Vagina (tissue), 2 donors: ENCODE measurements around the gene OR3A3. TPM values are rescaled to one million over a fixed set of nuclear protein-coding genes. Genes with fewer than 3 reads are reported as not detected.
"Not testable (repeated sequence)": the region's sequence is repeated elsewhere in the genome, so short reads cannot be mapped to it uniquely, and the experiment has no call there.

ENCODE experiments used
- DNase-seq, 2 donors: peaks; one replicate each; pipeline ENCODE4 v3.0.0-alpha.2; 2017; ENCODE audit errors: extremely low spot score in 2 of 2
- H3K27ac ChIP-seq: fragments of 200-600 bp; sonication (generic); one replicate; pipeline ENCODE4 v1.5.1; 2019
- H3K27me3 ChIP-seq: fragments of 200-600 bp; sonication (generic); one replicate; pipeline ENCODE4 v1.5.1; 2019
- H3K36me3 ChIP-seq, 2 donors: fragments of 200-600 bp; sonication (generic); one replicate each; pipeline ENCODE4 v1.5.1; 2017 to 2019
- H3K4me1 ChIP-seq: fragments of 200-600 bp; sonication (generic); one replicate; pipeline ENCODE4 v1.5.1; 2019
- H3K4me3 ChIP-seq, 2 donors: fragments of 200-600 bp; sonication (generic); 1 replicate in 1 of 2; 2 replicates in 1 of 2; pipeline ENCODE4 v1.5.1; 2016 to 2019
- H3K9me3 ChIP-seq: fragments of 200-600 bp; sonication (generic); one replicate; pipeline ENCODE4 v1.5.1; 2019
- CTCF ChIP-seq, 3 experiments: fragments of 450-650 bp in 2 of 3; fragments of 200-600 bp in 1 of 3; sonication (generic) in 1 of 3; IDR thresholded peaks; one replicate each; pipeline ENCODE4 v1.5.1; 2017 to 2019; ENCODE audit warnings: antibody characterized with exemption in 3 of 3, mild to moderate bottlenecking in 2 of 3, moderate library complexity in 2 of 3
- POLR2A ChIP-seq, 2 donors: fragments of 450-650 bp; IDR thresholded peaks; one replicate each; pipeline ENCODE4 v1.6.1; 2017; ENCODE audit warnings: antibody characterized with exemption in 2 of 2, mild to moderate bottlenecking in 2 of 2, moderate library complexity in 2 of 2
- POLR2AphosphoS5 ChIP-seq, 2 donors: sonication (generic); formaldehyde crosslinking; IDR thresholded peaks; one replicate each; pipeline ENCODE4 v1.9.0; 2017; ENCODE audit warnings: antibody characterized with exemption in 2 of 2, mild to moderate bottlenecking in 2 of 2, low read depth in 1 of 2; ENCODE audit not compliant: insufficient read depth in 1 of 2
- intact Hi-C: fragments of 100-400 bp; cut with DNase I; formaldehyde crosslinking; loops from one replicate; pipeline ENCODE4 v1.15.1; 2023
- total RNA-seq: library from RNA; depleted of rRNA; stranded (reverse); fragments of >200 nt; gene quantifications from one replicate; pipeline ENCODE4 v1.2.3, GENCODE V29; 2016

OR3A3 gene
- total RNA-seq, 1 donor from 2014 or later, result not detected

- H3K27ac ChIP-seq, result no peak overlapping the region
- no peaks in the 10 kb centered on the region for H3K9me3 ChIP-seq
- H3K4me3 ChIP-seq, result no peak overlapping the region
- H3K36me3 ChIP-seq, result no peaks in the 10 kb centered on the region
- TF ChIP-seq POLR2AphosphoS5 (IDR thresholded peaks at IDR 0.05; ENCODE audit: insufficient read depth in 1 of 2, low read depth in 1 of 2) (no peak), POLR2A (IDR thresholded peaks at IDR 0.05) (no peak), CTCF (IDR thresholded peaks at IDR 0.05) (no peak)
- H3K27me3 ChIP-seq, result no peaks in the 10 kb centered on the region
- H3K4me1 ChIP-seq, result no peaks in the 10 kb centered on the region
- intact Hi-C loops, result no loop called here
- DNase-seq, result no peak
These were observed 21.4 kb upstream of the OR3A3 start for GRCh38 chr17:3389791-3390190.

- H3K4me1 ChIP-seq, H3K9me3 ChIP-seq, H3K27me3 ChIP-seq, H3K4me3 ChIP-seq, intact Hi-C loops, H3K36me3 ChIP-seq, H3K27ac ChIP-seq, DNase-seq: not testable (repeated sequence)
These were observed 13.4 kb upstream of the OR3A3 start for GRCh38 chr17:3397801-3398200.

GRCh38 chr17:3398310-3398709 is 12.9 kb upstream of the OR3A3 start, which contains the start of gene OR1E1:
TSS of gene OR1E1 (minus strand) at chr17:3398410. CDS start at chr17:3398410, 0 bp downstream.
- TF ChIP-seq POLR2A (IDR thresholded peaks at IDR 0.05), result no peak
- no peak for TF ChIP-seq CTCF (IDR thresholded peaks at IDR 0.05)
- TF ChIP-seq POLR2AphosphoS5 (IDR thresholded peaks at IDR 0.05; ENCODE audit: insufficient read depth in 1 of 2, low read depth in 1 of 2), result no peak

GRCh38 chr17:3400055-3400454 is 11.1 kb upstream of the OR3A3 start:
- TF ChIP-seq POLR2AphosphoS5 (IDR thresholded peaks at IDR 0.05; ENCODE audit: insufficient read depth in 1 of 2, low read depth in 1 of 2), result no peak
- TF ChIP-seq POLR2A (IDR thresholded peaks at IDR 0.05), result no peak
- TF ChIP-seq CTCF (IDR thresholded peaks at IDR 0.05), result no peak
- no peak for DNase-seq
- Histone ChIP-seq H3K4me1 (no peaks in the 10 kb centered on the region), H3K27ac (no peak overlapping the region), H3K4me3 (no peak overlapping the region), H3K36me3 (no peaks in the 10 kb centered on the region), H3K27me3 (no peaks in the 10 kb centered on the region), H3K9me3 (no peaks in the 10 kb centered on the region)
- intact Hi-C loops, result no loop called here

More at GRCh38 chr17:3398310-3398709, 12.9 kb upstream of the OR3A3 start, which contains the start of gene OR1E1:
- no peaks in the 10 kb centered on the region for H3K4me1 ChIP-seq
- H3K36me3 ChIP-seq, result no peaks in the 10 kb centered on the region
- no peaks in the 10 kb centered on the region for H3K9me3 ChIP-seq
- no peak within 1 kb of the TSS for H3K4me3 ChIP-seq
- intact Hi-C loops, result no loop called here
- no peak within 1 kb of the TSS for H3K27ac ChIP-seq
- DNase-seq, result no peak
- H3K27me3 ChIP-seq, result no peaks in the 10 kb centered on the region

GRCh38 chr17:3401786-3402185 is 9.4 kb upstream of the OR3A3 start:
- no peak for TF ChIP-seq CTCF (IDR thresholded peaks at IDR 0.05)
- TF ChIP-seq POLR2AphosphoS5 (IDR thresholded peaks at IDR 0.05; ENCODE audit: insufficient read depth in 1 of 2, low read depth in 1 of 2), result no peak
- TF ChIP-seq POLR2A (IDR thresholded peaks at IDR 0.05), result no peak
- Histone ChIP-seq H3K4me3 (no peak overlapping the region), H3K4me1 (no peaks in the 10 kb centered on the region), H3K9me3 (no peaks in the 10 kb centered on the region), H3K27ac (no peak overlapping the region), H3K36me3 (no peaks in the 10 kb centered on the region), H3K27me3 (no peaks in the 10 kb centered on the region)
- intact Hi-C loops, result no loop called here
- DNase-seq, result no peak

GRCh38 chr17:3403856-3404255 is 7.3 kb upstream of the OR3A3 start:
- H3K36me3 ChIP-seq, intact Hi-C loops, H3K4me3 ChIP-seq, H3K27ac ChIP-seq, DNase-seq, H3K4me1 ChIP-seq, H3K9me3 ChIP-seq, H3K27me3 ChIP-seq: not testable (repeated sequence)

GRCh38 chr17:3412216-3412615 is 1.0 kb downstream of the OR3A3 start:
- H3K27ac ChIP-seq, H3K36me3 ChIP-seq, H3K27me3 ChIP-seq, DNase-seq, H3K4me1 ChIP-seq, intact Hi-C loops, H3K9me3 ChIP-seq, H3K4me3 ChIP-seq: not testable (repeated sequence)
